Epithelial cell of prostate (primary cell): ENCODE data around the gene STK17A.
"Not testable (repeated sequence)": the region's sequence is repeated elsewhere in the genome, so short reads cannot be mapped to it uniquely, and the experiment has no call there.

Experiments used
- DNase-seq: peaks from one replicate; pipeline ENCODE4 v3.0.0-alpha.2; 2011; ENCODE audit warnings: low read depth, low spot score
- H3K27ac ChIP-seq: fragments of 450-650 bp; 2 replicates; pipeline ENCODE4 v1.5.1; 2017; ENCODE audit warnings: mild to moderate bottlenecking

The STK17A gene

GRCh38 chr7:43592326-43592725 lies 9.4 kb downstream of the STK17A start:
- peak overlapping the region; percentile 83 for H3K27ac ChIP-seq

GRCh38 chr7:43593010-43593409 lies 10.1 kb downstream of the STK17A start:
- no peak for DNase-seq
- H3K27ac ChIP-seq, result peak overlapping the region; percentile 83

More at GRCh38 chr7:43592326-43592725, 9.4 kb downstream of the STK17A start:
- DNase-seq, result no peak

- peak overlapping the region; percentile 83 for H3K27ac ChIP-seq
Observed at GRCh38 chr7:43594020-43594419, 11.1 kb downstream of the STK17A start.

GRCh38 chr7:43596426-43596825 lies 13.5 kb downstream of the STK17A start:
- not testable (repeated sequence) for DNase-seq

More at GRCh38 chr7:43594020-43594419, 11.1 kb downstream of the STK17A start:
- DNase-seq, result no peak

DNA sequence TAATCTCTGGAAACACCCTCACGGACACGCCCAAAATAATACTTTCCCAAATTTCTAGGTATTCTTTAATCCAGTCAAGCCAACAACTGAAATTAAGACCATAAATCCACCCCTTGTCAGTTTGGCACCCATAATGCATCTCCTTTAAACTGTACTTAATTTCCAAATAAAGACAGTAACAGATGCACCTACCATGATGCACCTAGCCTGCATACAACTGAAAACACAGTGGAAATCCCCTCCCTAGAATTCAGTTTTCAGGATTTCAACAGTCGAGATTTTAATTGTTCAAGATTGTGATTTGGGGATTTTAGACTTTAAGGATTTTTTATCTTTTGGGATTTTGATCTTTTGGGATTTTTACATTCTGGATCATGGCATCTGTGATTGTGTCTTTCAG lies 17.1 kb downstream of the STK17A start:
- no peak overlapping the region for H3K27ac ChIP-seq
- no peak for DNase-seq

More at GRCh38 chr7:43596426-43596825, 13.5 kb downstream of the STK17A start:
- H3K27ac ChIP-seq, result peak overlapping the region; percentile 83

GRCh38 chr7:43602256-43602655 lies 19.3 kb downstream of the STK17A start:
- H3K27ac ChIP-seq, result no peak overlapping the region
- DNase-seq, result no peak

GRCh38 chr7:43604251-43604650 lies 21.3 kb downstream of the STK17A start:
- no peak overlapping the region for H3K27ac ChIP-seq

GRCh38 chr7:43609097-43609496 lies 26.2 kb downstream of the STK17A start:
- DNase-seq, result no peak

More at GRCh38 chr7:43604251-43604650, 21.3 kb downstream of the STK17A start:
- no peak for DNase-seq

DNA sequence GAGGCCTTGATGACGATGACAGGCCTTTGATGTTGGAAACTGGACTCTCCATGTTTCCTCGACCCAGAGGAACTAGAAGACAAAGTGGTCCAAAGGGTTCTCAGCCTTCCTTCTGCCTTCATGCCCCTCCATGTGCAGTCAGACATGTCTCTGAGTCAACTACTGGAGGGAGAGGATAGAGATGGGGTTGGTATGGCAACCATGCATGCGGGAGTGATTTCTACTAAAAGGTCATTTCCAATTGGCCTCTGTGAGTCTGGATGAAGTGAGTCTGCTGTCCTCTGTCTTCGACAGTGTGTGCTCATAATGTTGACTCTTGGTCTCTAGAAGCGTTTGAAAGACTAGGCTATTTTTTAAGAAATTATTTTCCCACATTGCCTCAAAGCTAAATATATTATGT lies 29.2 kb downstream of the STK17A start:
- DNase-seq, result no peak
- H3K27ac ChIP-seq, result no peak overlapping the region

More at GRCh38 chr7:43609097-43609496, 26.2 kb downstream of the STK17A start:
- H3K27ac ChIP-seq, result no peak overlapping the region

DNA sequence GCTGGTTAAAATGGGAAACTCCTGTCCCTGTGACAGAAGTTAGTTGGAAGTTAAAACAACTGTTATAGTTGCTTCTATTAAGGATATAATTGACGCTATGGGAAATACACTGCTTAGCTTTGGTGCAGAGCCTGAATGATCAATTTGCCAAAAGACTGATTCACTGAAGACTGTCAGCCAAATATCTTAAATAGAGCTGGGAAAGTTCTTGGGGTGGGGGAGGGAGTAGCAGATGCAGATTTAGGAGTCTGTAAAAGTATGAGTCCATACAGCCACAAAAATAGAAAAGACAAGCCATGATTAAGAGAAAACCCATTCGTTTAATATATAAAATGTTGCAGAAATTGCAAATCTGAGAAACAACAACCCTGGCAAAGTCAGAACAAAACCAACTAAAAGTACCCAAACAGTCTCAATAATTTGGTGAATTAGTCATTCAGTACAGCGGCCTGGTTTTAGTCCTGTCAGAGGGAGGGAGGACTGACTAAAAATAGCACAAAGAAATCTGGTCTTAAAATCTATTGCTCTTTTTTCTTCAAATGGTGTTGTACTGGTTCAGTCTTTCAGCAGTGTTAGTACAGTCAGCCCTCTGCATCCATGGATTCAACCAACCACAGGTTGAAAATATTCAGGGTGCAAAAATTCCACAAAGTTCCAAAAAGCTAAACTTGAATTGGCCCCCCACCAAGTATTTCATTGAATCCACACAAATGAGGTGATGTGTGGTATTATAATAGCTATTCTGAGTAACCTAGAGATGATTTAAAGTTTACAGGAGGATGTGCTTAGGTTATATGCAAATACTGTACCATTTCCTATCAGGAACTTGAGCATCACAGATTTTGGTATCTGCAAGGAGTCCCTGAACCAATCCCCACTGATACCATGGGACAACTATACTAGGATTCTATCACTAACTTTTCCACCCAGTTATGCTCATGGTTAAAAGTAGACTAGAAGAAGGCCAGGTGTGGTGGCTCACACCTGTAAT lies 30.0 kb downstream of the STK17A start:
- no peak overlapping the region for H3K27ac ChIP-seq
- DNase-seq, result no peak

GRCh38 chr7:43615558-43616145 lies 32.7 kb downstream of the STK17A start:
- DNase-seq, result no peak
- H3K27ac ChIP-seq, result no peak overlapping the region

DNA sequence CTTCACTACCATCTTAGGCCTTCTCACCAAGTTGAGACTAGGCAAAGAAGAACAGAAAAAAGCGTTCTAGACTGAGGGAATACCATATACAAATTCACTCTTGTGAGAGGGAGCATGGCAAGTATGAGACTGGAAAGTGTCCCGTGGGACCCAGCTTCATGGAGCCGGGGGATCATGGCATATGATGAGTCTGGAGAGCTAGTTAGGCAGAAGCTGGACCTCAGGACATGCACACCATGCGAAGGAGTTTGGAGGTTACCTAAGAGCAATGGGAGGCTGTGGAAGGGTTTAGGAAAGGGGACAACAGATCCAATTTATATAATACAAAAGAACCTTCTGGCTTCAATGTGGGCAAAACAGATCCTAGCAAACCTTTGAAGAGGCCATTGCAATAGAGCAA lies 34.1 kb downstream of the STK17A start:
- H3K27ac ChIP-seq, result no peak overlapping the region

GRCh38 chr7:43618073-43618472 lies 35.2 kb downstream of the STK17A start:
- DNase-seq, result no peak
- no peak overlapping the region for H3K27ac ChIP-seq

More for the DNA sequence above, 34.1 kb downstream of the STK17A start:
- no peak for DNase-seq

DNA sequence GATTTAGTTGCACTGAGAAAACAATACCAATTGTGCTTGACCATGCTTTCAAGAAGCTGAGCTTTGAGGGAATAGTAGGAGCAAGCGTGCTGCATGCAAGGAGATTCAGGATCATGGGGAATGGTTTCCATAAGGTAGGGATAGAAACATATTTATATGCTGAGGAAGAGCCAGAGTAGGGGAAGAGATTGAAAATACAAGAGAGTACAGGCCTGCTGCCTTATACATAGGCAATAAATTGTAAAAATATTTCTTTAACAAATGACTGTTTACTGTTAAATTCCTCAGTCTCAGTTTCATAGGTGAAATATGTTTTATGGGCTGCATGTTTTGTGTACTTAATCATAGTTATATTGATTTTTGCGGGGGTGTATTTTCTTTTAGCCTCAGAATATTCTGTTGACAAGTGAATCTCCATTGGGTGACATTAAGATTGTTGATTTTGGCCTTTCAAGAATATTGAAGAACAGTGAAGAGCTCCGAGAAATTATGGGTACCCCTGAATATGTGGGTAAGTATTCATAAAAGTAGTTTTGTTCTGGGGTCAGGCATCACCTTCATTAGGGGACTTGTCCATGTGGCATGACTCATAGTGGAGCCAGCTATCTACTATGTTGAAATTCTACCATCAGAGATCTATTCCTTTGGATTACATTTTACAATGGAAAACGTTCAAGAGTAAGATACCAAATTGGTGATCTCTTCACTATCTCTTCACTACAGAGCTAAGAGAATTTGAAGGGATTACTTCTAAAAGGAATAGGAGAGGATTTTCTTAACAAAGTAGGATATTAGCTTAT lies 36.5 kb downstream of the STK17A start:
- H3K27ac ChIP-seq, result peak overlapping the region; percentile 5
- DNase-seq, result no peak

DNA sequence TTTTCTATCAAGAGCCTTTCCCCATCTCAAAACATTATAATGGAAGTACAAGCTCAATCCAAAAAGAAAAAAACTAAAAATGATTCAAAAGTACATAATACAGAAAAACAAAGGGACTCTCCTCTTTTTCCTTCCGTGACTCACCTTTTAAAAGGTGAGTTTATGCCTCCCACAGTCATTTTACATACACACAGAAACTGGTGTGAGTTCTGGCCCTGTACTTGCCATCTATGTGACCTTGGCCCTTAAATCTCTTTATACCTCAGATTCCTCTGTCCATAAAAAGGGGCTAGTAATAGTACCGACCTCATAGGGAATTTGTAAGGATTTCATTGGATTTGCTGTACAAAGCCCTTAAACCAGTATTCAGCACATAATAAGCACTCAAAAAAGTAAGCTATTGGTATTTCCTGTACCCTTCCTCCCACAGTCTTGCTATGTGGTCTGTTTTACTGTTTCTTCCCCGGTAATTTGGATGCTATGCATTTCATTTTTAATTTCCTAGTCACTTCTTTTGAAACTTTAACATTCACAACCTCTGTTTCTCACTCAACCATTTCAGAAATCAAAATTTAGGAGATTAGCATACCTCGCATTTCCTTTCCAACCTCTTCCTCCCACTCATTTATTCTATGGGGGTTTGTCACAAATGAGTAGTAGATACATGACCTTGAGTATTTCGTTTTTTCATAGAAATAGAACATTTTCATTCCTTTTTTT lies 39.0 kb downstream of the STK17A start:
- no peak for DNase-seq
- peak overlapping the region; percentile 3 for H3K27ac ChIP-seq

DNA sequence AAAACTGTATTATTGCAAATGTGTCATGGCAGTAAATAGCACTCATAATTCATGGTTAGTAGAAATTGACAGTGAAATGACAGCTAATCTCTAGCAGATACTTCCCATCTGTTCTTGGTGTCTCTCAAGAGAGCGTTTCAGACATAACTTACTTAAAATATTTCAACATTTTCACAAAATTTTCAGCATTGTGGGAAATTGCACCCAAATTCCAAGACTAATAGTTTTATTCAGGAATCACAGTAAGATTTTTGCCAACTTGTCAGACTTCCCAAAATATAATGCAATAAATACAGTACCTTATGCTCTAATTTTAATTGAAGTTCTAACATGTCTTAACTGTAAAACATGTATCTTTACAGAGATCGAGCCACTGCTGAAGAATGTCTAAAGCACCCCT lies 41.2 kb downstream of the STK17A start:
- peak overlapping the region; percentile 3 for H3K27ac ChIP-seq
- no peak for DNase-seq

- peak overlapping the region; percentile 3 for H3K27ac ChIP-seq
- no peak for DNase-seq
Observed at GRCh38 chr7:43625453-43625852, 42.5 kb downstream of the STK17A start.

GRCh38 chr7:43625980-43626379 lies 43.1 kb downstream of the STK17A start:
- H3K27ac ChIP-seq, result peak overlapping the region; percentile 3

DNA sequence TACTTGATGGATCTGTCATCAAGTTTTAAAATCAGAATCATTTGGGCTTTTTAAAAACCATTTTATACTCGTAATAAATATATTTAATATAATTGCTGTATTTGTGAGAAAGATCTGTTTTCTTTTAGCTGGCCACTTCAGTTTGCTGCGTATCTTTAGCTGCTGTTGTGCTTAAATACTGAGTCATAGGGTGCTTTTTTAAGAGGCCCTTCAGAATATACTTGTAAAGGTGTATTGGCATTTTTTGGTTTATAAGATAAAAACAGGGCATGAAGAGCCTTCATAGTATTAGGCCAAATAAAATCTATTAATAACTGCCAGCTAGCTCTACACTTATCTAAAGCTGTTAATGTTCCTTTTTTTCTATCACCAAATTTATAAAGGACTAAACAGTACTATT lies 43.8 kb downstream of the STK17A start:
- no peak for DNase-seq
- peak overlapping the region; percentile 3 for H3K27ac ChIP-seq

More at GRCh38 chr7:43625980-43626379, 43.1 kb downstream of the STK17A start:
- DNase-seq, result no peak

- not testable (repeated sequence) for DNase-seq, H3K27ac ChIP-seq
Observed at GRCh38 chr7:43627798-43628197, 44.9 kb downstream of the STK17A start.
